Measurements from ENCODE around the gene PLCL2.

DNA sequence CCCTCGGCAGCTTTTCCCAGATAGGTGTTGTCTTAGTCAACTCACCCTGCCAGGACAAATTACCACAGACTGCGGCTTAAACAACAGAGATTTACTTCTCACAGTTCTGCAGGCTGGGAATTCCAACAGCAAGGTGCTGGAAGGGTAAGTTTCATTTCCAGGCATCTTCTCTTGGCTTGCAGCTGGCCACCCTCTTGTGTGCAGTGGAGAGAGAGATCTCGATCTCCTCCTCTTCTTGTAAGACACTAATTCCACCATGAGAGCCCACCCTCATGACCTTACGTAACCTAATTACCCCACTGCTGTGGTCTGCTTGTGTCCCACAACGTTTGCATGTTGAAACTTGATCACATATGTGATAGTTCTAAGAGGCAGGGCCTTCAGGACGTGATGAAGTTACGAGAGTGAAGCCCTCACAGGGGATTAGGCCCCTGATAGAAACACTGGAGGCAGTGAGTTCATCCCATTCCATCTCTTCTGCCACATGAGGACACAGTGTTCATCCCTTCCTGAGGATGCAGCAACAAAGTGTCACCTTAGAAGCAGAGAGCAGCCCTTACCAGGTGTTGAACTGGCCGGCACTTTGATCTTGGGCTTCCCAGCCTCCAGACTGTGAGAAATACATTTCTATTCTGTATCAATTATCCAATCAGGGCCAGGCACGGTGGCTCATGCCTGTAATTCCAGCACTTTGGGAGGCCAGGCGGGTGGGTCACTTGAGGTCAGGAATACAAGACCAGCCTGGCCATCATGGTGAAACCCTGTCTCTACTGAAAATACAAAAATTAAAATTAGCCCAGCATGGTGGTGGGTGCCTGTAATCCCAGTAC lies 247.7 kb downstream of the PLCL2 start:
- TF ChIP-seq CTCF (IDR thresholded peaks at IDR 0.05; ENCODE audit: low read depth, low read length): no peak
- TF ChIP-seq POLR2A (IDR thresholded peaks at IDR 0.05; ENCODE audit: extremely low read depth, insufficient read length): no peak

Data from NB4 (cell line).